Measurements from ENCODE around the gene ZDHHC23. TPM values are rescaled to one million over a fixed set of nuclear protein-coding genes. Genes with fewer than 3 reads are reported as not detected.

The ZDHHC23 gene
- total RNA-seq, 1 donor from 2014 or later, result 8.1 TPM

DNA sequence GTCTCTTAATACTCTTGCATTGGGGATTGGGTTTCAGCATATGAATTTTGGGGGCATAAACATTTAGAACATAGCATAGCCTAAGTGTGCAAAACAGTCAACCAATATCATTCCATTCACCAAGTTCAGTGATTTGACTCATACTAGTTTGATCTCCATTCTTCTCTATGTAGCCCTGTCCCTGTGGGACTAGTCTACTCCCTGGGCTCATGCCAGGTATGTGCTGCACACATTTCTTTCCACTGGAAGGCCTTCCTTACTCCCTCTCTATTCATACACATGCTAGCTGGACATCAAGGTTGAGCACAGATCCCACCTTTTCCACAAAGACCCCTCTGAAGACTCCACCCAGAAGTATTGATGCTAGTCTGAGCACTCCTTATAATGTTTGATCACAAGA lies 5.1 kb downstream of the ZDHHC23 start:
- H3K36me3 Mint-ChIP-seq, result no peaks in the 10 kb centered on the region
- TF ChIP-seq, protein P1, sequence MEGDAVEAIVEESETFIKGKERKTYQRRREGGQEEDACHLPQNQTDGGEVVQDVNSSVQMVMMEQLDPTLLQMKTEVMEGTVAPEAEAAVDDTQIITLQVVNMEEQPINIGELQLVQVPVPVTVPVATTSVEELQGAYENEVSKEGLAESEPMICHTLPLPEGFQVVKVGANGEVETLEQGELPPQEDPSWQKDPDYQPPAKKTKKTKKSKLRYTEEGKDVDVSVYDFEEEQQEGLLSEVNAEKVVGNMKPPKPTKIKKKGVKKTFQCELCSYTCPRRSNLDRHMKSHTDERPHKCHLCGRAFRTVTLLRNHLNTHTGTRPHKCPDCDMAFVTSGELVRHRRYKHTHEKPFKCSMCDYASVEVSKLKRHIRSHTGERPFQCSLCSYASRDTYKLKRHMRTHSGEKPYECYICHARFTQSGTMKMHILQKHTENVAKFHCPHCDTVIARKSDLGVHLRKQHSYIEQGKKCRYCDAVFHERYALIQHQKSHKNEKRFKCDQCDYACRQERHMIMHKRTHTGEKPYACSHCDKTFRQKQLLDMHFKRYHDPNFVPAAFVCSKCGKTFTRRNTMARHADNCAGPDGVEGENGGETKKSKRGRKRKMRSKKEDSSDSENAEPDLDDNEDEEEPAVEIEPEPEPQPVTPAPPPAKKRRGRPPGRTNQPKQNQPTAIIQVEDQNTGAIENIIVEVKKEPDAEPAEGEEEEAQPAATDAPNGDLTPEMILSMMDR (conservative IDR thresholded peaks at IDR 0.05), result no peak
- no peaks in the 10 kb centered on the region for H3K9me3 Mint-ChIP-seq
- peaks cover 27% of the 10 kb centered on the region for H3K27me3 Mint-ChIP-seq
- H3K27ac Mint-ChIP-seq, result no peak overlapping the region
- H3K4me1 Mint-ChIP-seq (ENCODE audit: unreplicated experiment), result no peaks in the 10 kb centered on the region
- no peak overlapping the region for H3K4me3 Mint-ChIP-seq
- DNase-seq (ENCODE audit: extremely low spot score, unreplicated experiment), result no peak

DNA sequence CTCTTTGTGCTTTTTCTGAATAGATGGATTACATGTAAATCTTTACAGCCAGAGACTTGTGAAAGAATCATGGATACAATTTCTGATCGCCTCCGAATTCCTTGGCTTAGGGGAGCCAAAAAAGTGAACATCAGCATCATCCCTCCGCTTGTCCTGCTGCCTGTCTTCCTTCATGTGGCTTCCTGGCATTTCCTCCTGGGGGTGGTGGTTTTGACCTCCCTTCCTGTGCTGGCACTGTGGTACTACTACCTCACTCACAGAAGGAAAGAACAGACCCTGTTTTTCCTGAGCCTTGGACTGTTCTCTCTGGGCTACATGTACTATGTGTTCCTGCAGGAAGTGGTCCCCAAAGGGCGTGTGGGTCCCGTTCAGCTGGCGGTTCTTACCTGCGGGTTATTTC lies 5.9 kb downstream of the ZDHHC23 start:
- Mint-ChIP-seq H3K36me3 (no peaks in the 10 kb centered on the region), H3K4me3 (no peak overlapping the region), H3K27me3 (peaks cover 25% of the 10 kb centered on the region), H3K27ac (no peak overlapping the region), H3K9me3 (no peaks in the 10 kb centered on the region), H3K4me1 (ENCODE audit: unreplicated experiment) (no peaks in the 10 kb centered on the region)
- TF ChIP-seq, protein P1 (conservative IDR thresholded peaks at IDR 0.05), result no peak
- no peak for DNase-seq (ENCODE audit: extremely low spot score, unreplicated experiment)

DNA sequence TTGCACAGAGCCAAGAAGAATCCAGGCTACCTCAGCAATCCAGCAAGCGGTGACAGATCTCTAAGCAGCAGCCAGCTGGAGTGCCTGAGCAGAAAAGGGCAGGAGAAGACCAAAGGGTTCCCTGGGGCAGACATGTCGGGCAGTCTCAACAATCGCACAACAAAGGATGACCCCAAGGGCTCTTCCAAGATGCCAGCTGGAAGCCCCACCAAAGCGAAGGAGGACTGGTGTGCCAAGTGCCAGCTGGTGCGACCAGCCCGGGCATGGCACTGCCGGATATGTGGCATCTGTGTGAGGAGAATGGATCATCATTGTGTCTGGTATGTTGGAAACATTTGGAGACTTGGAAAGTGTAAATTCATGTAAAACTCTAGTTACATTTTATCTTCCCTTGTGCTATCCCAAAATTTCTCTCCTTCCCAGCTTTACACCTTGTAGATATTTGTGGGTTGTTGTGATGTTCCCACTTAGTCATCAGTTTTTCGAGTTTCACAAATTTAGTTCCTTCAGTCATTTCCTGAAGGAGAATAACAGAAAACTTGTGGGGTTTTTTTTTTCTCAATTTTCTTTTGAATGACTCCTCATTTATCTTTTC lies 6.4 kb downstream of the ZDHHC23 start:
- Mint-ChIP-seq H3K36me3 (no peaks in the 10 kb centered on the region), H3K27ac (no peak overlapping the region), H3K27me3 (peaks cover 20% of the 10 kb centered on the region), H3K4me3 (no peak overlapping the region), H3K4me1 (ENCODE audit: unreplicated experiment) (no peaks in the 10 kb centered on the region), H3K9me3 (no peaks in the 10 kb centered on the region)
- TF ChIP-seq, protein P1 (conservative IDR thresholded peaks at IDR 0.05), result no peak
- DNase-seq (ENCODE audit: extremely low spot score, unreplicated experiment), result no peak

DNA sequence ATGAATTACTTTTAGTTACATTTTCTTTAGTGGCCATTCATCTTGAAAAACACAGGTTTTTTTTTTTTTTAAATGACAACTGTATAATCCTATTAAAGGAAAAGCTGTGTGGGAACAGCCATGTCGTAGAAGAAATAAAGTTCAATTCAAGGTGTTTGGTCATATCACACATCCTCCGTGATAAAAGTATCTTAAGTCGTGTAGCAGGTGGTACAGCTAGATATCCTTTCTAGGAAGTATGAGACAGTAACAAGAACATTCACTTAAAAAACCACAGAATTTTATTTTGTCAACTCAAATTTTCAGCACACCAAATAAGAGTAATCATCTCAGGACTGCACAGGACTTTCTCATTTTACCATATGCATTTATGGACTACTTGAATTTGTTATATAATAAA lies 16.1 kb downstream of the ZDHHC23 start:
- Mint-ChIP-seq H3K27ac (no peak overlapping the region), H3K27me3 (no peaks in the 10 kb centered on the region), H3K4me1 (ENCODE audit: unreplicated experiment) (no peaks in the 10 kb centered on the region), H3K9me3 (peaks cover 2% of the 10 kb centered on the region), H3K4me3 (no peak overlapping the region), H3K36me3 (no peaks in the 10 kb centered on the region)
- DNase-seq (ENCODE audit: extremely low spot score, unreplicated experiment), result no peak
- TF ChIP-seq, protein P1 (conservative IDR thresholded peaks at IDR 0.05), result no peak

DNA sequence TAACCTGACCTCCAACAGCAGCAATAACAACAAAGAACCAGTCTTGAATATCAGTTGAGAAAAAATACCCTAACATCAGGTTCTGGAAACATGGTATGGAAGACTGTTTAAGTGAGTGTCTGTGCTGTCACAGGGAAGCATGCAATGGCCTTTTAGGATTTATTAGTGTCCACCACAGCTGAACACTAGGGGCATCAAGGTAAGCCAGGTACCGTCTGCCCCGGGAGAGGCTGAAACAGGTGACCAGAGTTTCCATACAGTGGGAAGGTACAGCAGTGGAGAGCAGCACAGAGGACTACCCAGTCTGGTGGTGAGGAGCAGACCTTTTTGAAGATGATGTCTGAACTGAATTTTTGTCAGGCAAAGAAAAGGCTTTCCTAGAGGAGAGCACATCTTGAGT lies 18.4 kb downstream of the ZDHHC23 start:
- DNase-seq (ENCODE audit: extremely low spot score, unreplicated experiment), result no peak
- Mint-ChIP-seq H3K9me3 (peaks cover 7% of the 10 kb centered on the region), H3K4me3 (no peak overlapping the region)

More for the DNA sequence above, 18.4 kb downstream of the ZDHHC23 start:
- Mint-ChIP-seq H3K27ac (no peak overlapping the region), H3K36me3 (no peaks in the 10 kb centered on the region), H3K4me1 (ENCODE audit: unreplicated experiment) (no peaks in the 10 kb centered on the region), H3K27me3 (no peaks in the 10 kb centered on the region)
- TF ChIP-seq, protein P1 (conservative IDR thresholded peaks at IDR 0.05), result no peak
